Panc1 (cell line): ENCODE data around the gene DCD. TPM values are rescaled to one million over a fixed set of nuclear protein-coding genes. Genes with fewer than 3 reads are reported as not detected.

Source experiments
- ATAC-seq: fragments of 200-7000 bp; cut with Tn5 transposase; 2 replicates; pipeline ENCODE4 v1.9.1; 2020; ENCODE audit warnings: mild to moderate bottlenecking, moderate library complexity
- BruUV-seq: library from RNA; stranded (reverse); fragments of 400-500 nt; replicated peaks from 2 replicates; lab custom pipeline; 2021; lab: Mats Ljungman, UMichigan
- CTCF ChIA-PET: fragments of 300-600 bp; sonication (Branson Sonifier 250); formaldehyde crosslinking; loops from one replicate; lab custom pipeline; 2022; ENCODE audit warnings: antibody characterized with exemption; lab: Charles Lee
- POLR2A ChIA-PET: fragments of 300-600 bp; sonication (Branson Sonifier 250); formaldehyde crosslinking; loops from one replicate; lab custom pipeline; 2022; ENCODE audit warnings: antibody characterized with exemption; lab: Charles Lee
- DNase-seq: peaks from one replicate; pipeline ENCODE4 v3.0.0-alpha.2; 2010; ENCODE audit warnings: low read depth, low spot score
- H3K27ac ChIP-seq: 2 replicates; pipeline ENCODE4 v1.5.1; 2011; ENCODE audit warnings: mild to moderate bottlenecking, low read length, inconsistent platforms
- H3K27me3 ChIP-seq: fragments of 200-500 bp; sonication (Bioruptor generic); 2 replicates; pipeline ENCODE4 v1.6.0; 2014; ENCODE audit warnings: low read length, inconsistent platforms; ENCODE audit not compliant: control insufficient read depth, insufficient read depth
- H3K36me3 ChIP-seq: fragments of 200-500 bp; sonication (Bioruptor generic); 2 replicates; pipeline ENCODE4 v1.5.1; 2014; ENCODE audit warnings: inconsistent platforms, mild to moderate bottlenecking, low read length, moderate library complexity; ENCODE audit not compliant: control insufficient read depth, insufficient read depth
- H3K4me1 ChIP-seq: 2 replicates; pipeline ENCODE4 v1.5.1; 2011; ENCODE audit warnings: inconsistent platforms, mild to moderate bottlenecking, low read length, moderate library complexity; ENCODE audit not compliant: control insufficient read depth, insufficient read depth
- H3K4me3 ChIP-seq, 2 experiments: 2 replicates each; pipeline ENCODE4 v1.5.1; 2011 to 2012; ENCODE audit warnings: low read depth in 2 of 2, low read length in 2 of 2, mild to moderate bottlenecking in 2 of 2, inconsistent platforms in 1 of 2, moderate library complexity in 1 of 2
- H3K9me3 ChIP-seq: fragments of 200-500 bp; sonication (Bioruptor generic); 2 replicates; pipeline ENCODE4 v1.5.1; 2014; ENCODE audit warnings: low read depth, mild to moderate bottlenecking, inconsistent platforms, low read length, moderate library complexity; ENCODE audit not compliant: control insufficient read depth, insufficient read depth
- POLR2AphosphoS5 ChIP-seq: IDR thresholded peaks from 2 replicates; pipeline ENCODE4 v1.6.1; 2012; ENCODE audit warnings: mild to moderate bottlenecking, low read depth, low read length, moderate library complexity
- SIN3A ChIP-seq: IDR thresholded peaks from 2 replicates; pipeline ENCODE4 v1.6.1; 2012; ENCODE audit warnings: low read depth, mild to moderate bottlenecking, low read length, moderate library complexity, borderline replicate concordance; ENCODE audit not compliant: insufficient read depth
- TCF7L2 ChIP-seq: IDR thresholded peaks from 2 replicates; pipeline ENCODE4 v1.6.1; 2011; ENCODE audit warnings: mild to moderate bottlenecking, low read depth, low read length, inconsistent platforms
- in situ Hi-C: cut with HindIII; loops from 2 replicates; pipeline ENCODE4 v1.10.0; 2016; ENCODE audit warnings: low sequenced_read_pairs, low pct_unique_long_range_greater_than_20kb
- intact Hi-C: fragments of 100-400 bp; cut with micrococcal nuclease; formaldehyde crosslinking; loops from one replicate; pipeline ENCODE4 v1.10.0; 2022; ENCODE audit not compliant: unreplicated experiment
- total RNA-seq: library from RNA; stranded (reverse); gene quantifications from one replicate; pipeline ENCODE4 v1.2.1, GENCODE V29; 2021; ENCODE audit not compliant: unreplicated experiment
- TF ChIP-seq, protein P1 (sequence below): fragments of 450-650 bp; IDR thresholded peaks from 2 replicates; pipeline ENCODE4 v1.5.1; 2017; ENCODE audit warnings: mild to moderate bottlenecking
- TF ChIP-seq, protein P2 (sequence below), 2 experiments: IDR thresholded peaks; 2 replicates each; pipeline ENCODE4 v1.6.1; 2011 to 2012; ENCODE audit warnings: low read depth in 2 of 2, control low read depth in 1 of 2, low read length in 1 of 2, mild to moderate bottlenecking in 1 of 2, moderate library complexity in 1 of 2; ENCODE audit not compliant: insufficient read depth in 1 of 2

The DCD gene
- total RNA-seq, 1 experiment from 2014 or later: not detected

DNA sequence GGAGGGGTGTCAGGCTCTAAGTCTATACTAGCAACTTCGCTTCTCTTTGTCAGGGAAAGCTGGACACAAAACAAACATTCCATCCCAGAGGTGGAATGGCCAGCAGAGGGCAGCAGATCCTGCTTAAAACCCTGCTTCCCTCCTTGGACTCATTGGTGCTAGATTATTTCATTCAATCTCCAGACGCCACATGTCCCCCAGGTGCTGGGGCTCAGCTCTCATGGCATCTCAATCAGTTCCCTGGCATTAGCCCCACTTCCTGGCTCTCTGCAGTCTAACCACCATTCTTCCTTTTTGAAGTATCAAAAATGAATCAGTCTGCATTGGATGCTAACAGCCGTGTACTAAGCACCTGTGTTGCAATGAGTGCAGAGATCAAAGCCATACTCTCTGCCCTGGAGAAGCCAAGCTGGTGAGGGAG is 51.6 kb downstream of the DCD start:
- ATAC-seq (peak; percentile 85), DNase-seq (peak; percentile 46)
- Histone ChIP-seq H3K36me3 (no peaks in the 10 kb centered on the region), H3K9me3 (no peaks in the 10 kb centered on the region), H3K27ac (no peak overlapping the region), H3K27me3 (peaks cover 10% of the 10 kb centered on the region; the same call in 1 of the 2 replicates), H3K4me3 (no peak overlapping the region), H3K4me1 (no peaks in the 10 kb centered on the region)
- TF ChIP-seq, protein P1, sequence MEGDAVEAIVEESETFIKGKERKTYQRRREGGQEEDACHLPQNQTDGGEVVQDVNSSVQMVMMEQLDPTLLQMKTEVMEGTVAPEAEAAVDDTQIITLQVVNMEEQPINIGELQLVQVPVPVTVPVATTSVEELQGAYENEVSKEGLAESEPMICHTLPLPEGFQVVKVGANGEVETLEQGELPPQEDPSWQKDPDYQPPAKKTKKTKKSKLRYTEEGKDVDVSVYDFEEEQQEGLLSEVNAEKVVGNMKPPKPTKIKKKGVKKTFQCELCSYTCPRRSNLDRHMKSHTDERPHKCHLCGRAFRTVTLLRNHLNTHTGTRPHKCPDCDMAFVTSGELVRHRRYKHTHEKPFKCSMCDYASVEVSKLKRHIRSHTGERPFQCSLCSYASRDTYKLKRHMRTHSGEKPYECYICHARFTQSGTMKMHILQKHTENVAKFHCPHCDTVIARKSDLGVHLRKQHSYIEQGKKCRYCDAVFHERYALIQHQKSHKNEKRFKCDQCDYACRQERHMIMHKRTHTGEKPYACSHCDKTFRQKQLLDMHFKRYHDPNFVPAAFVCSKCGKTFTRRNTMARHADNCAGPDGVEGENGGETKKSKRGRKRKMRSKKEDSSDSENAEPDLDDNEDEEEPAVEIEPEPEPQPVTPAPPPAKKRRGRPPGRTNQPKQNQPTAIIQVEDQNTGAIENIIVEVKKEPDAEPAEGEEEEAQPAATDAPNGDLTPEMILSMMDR: peak; percentile 94
- TF ChIP-seq POLR2AphosphoS5 (no peak), TCF7L2 (no peak), SIN3A (no peak)
- TF ChIP-seq, protein P2, sequence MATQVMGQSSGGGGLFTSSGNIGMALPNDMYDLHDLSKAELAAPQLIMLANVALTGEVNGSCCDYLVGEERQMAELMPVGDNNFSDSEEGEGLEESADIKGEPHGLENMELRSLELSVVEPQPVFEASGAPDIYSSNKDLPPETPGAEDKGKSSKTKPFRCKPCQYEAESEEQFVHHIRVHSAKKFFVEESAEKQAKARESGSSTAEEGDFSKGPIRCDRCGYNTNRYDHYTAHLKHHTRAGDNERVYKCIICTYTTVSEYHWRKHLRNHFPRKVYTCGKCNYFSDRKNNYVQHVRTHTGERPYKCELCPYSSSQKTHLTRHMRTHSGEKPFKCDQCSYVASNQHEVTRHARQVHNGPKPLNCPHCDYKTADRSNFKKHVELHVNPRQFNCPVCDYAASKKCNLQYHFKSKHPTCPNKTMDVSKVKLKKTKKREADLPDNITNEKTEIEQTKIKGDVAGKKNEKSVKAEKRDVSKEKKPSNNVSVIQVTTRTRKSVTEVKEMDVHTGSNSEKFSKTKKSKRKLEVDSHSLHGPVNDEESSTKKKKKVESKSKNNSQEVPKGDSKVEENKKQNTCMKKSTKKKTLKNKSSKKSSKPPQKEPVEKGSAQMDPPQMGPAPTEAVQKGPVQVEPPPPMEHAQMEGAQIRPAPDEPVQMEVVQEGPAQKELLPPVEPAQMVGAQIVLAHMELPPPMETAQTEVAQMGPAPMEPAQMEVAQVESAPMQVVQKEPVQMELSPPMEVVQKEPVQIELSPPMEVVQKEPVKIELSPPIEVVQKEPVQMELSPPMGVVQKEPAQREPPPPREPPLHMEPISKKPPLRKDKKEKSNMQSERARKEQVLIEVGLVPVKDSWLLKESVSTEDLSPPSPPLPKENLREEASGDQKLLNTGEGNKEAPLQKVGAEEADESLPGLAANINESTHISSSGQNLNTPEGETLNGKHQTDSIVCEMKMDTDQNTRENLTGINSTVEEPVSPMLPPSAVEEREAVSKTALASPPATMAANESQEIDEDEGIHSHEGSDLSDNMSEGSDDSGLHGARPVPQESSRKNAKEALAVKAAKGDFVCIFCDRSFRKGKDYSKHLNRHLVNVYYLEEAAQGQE (IDR thresholded peaks at IDR 0.05; ENCODE audit: insufficient read depth in 1 of 2, low read depth in 2 of 2, low read length in 1 of 2): no peak
- in situ Hi-C loops (no loop called here), intact Hi-C loops (no loop called here)
- no TSS peak for BruUV-seq
- POLR2A ChIA-PET: no interaction called here
- CTCF ChIA-PET: interaction anchor here (0.6 to 1.3 kb wide), 7 partner anchors 10 to 465 kb away, joined by 3 to 7 read pairs (median 3); no protein-coding TSS in a partner anchor

DNA sequence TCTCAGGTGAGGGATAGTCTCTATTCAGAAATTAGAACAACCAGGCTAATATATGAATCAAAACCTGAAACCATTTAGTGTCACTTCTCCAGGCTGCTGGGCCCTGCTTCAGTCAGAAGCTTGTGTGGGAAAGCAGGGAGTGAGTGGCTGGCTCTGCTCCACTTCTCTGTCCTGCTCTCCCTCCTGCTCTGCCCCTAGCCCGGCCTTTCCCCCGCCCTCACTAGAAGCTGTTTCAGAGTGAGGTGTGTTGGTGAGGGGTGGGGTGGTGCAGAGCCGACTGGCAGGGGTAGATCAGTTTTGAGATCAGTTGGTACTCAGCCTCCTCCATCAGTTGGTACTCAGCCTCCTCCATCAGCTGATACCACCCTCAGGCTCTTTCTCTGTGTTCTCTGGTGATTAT is 52.7 kb downstream of the DCD start:
- TF ChIP-seq, protein P1: no peak
- TF ChIP-seq, protein P2 (IDR thresholded peaks at IDR 0.05; ENCODE audit: insufficient read depth in 1 of 2, low read depth in 2 of 2, low read length in 1 of 2): no peak
- TF ChIP-seq SIN3A (no peak), POLR2AphosphoS5 (no peak), TCF7L2 (no peak)
- ATAC-seq (no peak), DNase-seq (no peak)
- Histone ChIP-seq H3K4me1 (no peaks in the 10 kb centered on the region), H3K9me3 (no peaks in the 10 kb centered on the region), H3K36me3 (no peaks in the 10 kb centered on the region), H3K27me3 (peaks cover 10% of the 10 kb centered on the region; the same call in 1 of the 2 replicates), H3K4me3 (no peak overlapping the region), H3K27ac (no peak overlapping the region)
- intact Hi-C loops: no loop called here
- ChIA-PET CTCF (interaction anchor here (0.5 to 1.3 kb wide), 3 partner anchors 16 to 129 kb away, joined by 3 to 5 read pairs (median 3); no protein-coding TSS in a partner anchor), POLR2A (no interaction called here)
- in situ Hi-C loops: no loop called here
- BruUV-seq: no TSS peak
